Activated CD4-positive, alpha-beta T cell treated with anti-CD3 and anti-CD28 coated beads, Interleukin-2, Interleukin-6, amounts not matched to agents 100 ng/mL and 50 ng/mL, durations not matched to agents 16 hours and 8 hours (primary cell): Measurements from ENCODE around the gene AQP7.
"Not testable (repeated sequence)": the region's sequence is repeated elsewhere in the genome, so short reads cannot be mapped to it uniquely, and the experiment has no call there.

Source experiments
- DNase-seq: peaks from one replicate; pipeline ENCODE4 v3.0.0-alpha.2; 2020

Gene AQP7

DNA sequence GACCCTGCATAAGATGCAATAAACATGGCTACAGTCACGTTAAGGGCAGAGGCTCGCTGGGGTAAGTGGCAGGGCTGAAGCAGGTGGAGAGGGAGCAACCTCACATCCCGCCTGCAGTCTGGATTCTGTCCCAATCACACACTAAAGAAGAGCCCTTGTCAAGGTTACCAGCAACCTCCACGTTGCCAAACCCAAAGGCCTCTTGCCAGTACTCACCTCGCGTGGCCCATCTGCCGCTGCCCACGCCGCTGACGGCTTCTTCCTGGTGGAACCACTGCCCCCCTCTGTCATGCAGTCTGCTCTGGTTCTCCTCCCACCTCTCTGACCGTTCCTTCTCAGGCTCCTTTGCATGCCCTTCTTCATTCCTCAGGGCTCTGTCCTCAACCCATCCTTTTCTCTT, 8.8 kb downstream of the AQP7 start:
- no peak for DNase-seq

DNA sequence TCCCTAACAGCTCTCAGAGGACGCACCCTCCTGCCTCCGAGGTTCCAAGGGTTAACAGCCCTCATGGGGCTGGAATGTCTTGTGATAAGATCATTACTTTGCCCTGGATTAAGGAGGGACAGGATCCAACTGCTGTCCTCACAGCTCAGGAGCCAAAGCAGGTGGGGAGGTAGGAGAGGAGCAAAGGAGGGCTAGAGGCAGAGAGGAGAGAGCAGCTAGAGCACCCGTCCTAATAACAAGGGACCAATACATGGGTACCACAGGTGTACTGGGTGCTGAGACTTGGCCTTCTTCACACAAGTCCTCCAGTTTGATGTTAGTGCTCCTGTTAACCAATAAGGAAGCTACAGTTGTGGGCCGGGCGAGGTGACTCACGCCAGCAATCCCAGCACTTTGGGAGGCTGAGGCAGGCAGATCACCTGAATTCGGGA, 9.8 kb downstream of the AQP7 start:
- DNase-seq = not testable (repeated sequence)

DNA sequence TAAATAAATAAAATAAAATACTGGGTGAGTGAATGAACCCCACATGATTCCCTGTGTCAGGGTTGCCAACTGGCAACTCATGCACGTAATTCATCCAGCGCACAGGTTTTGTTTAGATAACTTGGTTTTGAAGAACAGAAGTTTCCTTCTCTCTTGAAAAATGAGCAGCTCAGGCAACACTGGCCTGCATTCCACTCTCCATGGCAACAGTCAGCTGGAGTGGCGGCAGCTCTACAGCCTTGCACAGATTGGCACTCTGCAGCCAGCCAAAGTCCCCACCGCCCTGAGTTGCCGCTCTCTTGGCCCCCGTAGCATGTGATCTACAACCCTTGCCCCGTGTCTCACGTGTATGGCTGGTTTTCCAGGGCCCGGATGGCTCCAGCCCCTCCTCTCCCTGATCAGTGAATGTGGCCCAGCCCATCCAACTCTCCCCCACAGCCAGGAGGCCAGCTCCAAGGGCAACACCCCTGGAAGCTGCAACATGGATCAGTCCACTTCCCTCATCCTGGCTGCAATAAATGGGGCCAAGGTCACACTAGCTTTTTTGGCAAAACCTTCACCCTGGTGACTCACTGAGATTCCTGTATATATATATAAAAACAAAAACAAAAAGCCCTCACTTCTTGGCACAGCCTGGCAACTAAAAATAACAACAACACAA, 11.1 kb downstream of the AQP7 start:
- not testable (repeated sequence) for DNase-seq

DNA sequence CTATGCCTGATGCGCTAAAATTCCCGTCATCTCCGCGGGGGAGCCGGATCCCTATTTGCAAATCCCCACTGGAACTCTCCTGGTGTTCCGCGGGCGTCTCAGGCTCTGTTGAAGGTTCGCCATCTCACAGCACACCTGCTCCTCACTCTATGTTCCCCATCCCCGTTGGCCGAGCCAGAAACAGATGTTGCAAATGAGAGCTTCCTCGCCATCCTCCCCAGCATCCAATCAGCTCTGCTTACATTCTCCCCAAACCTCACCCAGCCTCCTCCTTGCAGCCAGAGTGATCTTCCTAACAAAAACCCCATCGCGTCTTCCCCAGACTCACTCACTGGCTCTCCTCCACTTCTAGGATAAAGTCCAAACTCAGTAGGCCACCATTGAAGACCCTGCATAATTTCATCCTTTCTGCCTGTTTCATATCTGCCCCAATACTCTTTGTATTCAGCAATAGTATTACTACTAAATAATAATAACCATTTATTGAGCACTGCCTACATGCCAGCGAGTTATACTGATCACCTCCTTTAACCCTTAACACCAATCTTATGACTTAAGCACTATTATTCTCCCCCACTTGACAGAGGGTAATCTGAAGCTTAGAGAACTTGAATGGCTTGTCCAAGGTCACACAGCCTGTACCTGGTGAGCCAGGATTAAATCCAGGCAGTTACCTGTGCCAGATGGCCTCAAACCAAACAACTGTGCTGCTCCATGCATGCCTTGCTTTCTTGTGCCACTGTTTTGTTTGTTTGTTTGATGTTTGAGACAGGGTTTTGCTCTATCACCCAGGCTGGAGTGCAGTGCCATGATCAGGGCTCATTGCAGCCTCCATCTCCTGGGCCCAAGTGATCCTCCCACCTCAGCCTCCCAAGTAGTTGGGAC, 14.0 kb downstream of the AQP7 start:
- no peak for DNase-seq

DNA sequence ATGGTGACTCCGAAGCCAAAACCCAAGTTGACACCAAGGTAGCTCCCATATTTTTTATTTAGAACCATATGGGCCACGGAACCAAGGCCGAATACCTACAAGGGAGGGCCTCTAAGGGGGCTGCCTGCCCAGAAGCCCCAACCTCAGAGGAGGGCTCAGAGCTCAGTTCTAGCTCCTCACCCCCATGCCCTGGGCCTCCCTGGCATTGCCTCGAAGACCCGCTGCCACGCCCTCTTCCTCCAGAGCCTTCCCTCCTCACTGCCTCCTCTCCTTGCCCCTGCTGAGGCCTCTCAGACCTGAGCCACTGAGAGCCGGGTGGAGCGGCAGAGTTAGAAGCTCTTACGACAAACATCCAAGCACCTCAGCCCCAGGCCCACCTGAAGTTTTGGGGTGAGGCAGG, 15.4 kb downstream of the AQP7 start:
- DNase-seq = not testable (repeated sequence)

DNA sequence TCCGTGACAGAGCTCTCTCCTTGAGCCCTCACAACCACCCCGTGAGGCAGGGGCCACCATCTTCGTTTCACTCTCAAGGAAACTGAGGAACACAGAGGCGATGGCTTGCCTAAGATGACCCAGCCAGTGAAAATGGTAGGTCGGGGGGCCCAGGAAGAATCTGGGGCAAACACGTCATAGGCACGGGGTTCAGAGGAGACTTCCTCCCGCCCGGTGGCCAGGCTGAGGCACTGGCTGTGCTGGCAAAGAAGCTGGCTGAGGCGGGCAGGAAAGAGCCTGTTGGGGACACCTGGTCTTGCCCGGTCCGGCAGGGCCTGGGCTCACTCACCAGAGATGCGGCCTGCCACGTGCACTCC, 15.7 kb downstream of the AQP7 start:
- DNase-seq = not testable (repeated sequence)

DNA sequence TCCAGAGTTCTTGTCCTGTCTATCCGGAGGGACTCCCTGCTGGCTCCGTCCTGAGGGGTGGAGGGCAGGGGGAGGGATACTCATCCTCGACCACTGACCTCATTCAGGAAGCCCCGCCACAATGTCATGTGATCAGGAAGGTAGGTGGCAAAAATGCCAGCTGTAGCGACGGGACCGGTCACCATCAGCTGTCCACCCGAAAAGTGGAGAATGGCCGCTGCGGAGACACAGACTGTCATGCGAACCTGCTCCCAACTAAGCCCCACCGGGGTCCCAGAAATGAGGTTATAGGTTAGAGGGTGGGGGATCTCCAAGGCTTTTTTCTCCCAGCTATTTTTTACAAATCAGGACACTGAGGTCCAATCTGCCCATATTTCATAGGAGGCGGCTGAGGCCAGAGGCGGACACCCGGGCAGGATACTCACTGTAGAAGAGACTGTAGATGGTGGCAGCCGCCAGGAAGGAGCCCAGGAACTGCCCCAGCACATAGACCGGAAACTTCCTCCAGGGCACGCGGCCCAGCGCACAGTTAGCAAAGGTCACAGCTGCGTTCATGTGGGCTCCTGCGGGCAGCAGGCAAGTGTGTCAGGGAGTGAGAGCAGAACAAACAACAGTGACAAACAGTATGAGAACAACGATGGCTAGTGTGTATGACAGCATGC, 16.3 kb downstream of the AQP7 start:
- not testable (repeated sequence) for DNase-seq

DNA sequence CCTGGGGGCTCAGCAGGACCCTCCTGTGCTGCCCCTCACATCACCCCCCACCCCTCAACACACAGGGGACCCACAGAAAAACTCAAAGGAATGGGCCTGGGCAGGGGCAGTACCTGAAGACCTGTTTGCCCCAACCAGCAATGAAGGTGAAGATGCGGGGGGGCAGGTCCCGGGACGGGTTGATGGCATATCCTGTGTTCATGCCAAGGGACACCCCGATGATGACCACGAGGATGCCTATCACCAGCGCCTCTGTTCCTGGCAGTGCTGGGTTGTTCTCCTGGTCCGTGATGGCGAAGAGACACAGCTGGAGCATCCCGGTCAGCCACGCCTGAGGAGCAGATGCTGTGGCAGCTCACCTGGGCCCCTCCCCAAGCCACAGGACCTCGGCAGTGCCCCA, 16.8 kb downstream of the AQP7 start:
- DNase-seq = not testable (repeated sequence)

DNA sequence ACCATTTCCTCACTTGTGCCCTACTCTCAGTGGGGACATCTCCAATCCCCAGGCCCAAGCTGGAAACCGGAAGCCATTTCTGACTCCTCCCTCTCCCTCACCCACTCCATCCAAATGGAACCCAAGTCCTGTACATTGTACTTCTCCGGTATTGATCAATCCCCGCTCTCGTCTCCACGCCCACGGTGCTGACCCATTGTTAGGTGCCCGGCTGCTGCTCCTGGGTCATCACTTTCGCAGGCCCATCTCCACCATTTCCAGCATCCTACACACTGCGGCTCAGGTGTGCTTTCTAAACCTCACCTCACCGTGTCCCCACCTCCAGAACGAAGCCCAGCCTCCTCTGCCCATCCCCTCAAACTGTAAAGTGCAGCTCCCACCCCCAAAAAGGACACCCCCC, 19.0 kb downstream of the AQP7 start:
- DNase-seq = not testable (repeated sequence)

DNA sequence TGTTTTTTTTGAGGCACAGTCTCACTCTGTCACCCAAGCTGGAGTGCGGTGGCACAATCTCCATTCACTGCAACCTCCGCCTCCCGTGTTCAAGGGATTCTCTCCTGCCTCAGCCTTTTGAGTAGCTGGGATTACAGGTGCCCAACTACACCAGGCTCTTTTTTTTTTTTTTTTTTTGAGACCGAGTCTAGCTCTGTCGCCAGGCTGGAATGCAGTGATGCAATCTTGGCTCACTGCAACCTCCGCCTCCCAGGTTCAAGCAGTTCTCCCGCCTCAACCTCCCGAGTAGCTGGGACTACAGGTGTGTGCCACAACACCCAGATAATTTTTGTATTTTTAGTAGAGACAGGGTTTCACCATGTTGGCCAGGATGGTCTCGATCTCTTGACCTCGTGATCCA, 20.0 kb downstream of the AQP7 start:
- not testable (repeated sequence) for DNase-seq

DNA sequence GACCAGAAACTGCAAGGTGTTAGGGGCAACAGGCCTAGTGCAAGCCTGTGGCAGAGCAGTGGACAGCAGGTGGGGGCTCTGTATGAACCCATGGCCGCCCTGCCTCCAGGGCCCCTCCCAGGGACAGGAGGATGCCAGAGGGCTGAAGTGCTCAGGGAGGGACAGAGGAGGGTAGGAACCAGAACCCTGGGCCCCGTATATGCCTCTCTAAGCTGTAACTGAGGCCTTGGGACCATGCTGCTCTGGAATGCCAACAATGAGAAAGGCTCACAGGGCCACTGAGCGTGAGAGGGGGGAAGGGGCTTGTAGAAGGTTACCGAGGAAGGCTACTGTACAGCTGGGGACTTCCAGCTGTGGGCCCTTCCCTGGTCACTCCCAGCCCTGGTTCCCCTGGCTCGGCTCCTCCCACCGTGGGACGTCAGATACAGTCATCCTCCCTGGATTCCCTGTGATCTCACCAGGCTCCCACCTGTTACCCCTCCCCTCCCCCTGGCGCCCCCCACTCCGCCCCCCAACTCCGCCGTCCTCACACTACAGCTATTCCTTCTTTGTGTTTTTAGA, 21.1 kb downstream of the AQP7 start:
- DNase-seq = no peak

DNA sequence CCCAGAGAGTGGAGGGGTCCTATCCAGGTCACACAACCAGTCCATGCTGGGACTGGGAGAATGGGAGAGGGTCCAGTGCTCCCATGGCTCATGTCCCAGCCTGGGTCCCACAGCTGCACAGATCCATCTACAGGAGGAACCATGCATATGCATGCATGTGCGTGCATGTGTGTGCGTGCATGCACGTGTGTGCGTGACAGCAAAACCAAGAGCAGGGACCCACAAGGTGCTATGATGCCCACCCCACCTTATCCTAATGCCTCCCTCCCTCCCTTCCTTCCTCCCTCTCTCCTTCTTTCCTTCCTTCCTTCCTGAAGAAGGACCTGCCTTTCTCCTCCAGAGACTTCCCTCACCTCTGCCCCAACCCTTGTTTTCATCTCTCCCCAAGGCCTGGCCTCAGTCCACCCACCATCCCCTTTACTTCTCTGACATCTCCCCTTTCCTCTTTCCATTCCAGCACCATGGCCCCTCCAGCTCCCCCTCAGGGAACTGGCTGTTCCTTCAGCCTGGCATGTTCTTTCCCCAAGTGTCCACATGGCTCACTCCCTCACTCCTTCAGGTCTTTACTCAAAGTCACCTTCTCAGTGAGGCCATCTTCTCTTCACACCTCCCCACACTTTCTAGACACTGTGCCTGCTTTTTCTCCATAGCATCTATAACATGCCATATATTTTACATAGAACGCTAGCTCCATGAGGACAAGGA, 21.8 kb downstream of the AQP7 start:
- DNase-seq = no peak

DNA sequence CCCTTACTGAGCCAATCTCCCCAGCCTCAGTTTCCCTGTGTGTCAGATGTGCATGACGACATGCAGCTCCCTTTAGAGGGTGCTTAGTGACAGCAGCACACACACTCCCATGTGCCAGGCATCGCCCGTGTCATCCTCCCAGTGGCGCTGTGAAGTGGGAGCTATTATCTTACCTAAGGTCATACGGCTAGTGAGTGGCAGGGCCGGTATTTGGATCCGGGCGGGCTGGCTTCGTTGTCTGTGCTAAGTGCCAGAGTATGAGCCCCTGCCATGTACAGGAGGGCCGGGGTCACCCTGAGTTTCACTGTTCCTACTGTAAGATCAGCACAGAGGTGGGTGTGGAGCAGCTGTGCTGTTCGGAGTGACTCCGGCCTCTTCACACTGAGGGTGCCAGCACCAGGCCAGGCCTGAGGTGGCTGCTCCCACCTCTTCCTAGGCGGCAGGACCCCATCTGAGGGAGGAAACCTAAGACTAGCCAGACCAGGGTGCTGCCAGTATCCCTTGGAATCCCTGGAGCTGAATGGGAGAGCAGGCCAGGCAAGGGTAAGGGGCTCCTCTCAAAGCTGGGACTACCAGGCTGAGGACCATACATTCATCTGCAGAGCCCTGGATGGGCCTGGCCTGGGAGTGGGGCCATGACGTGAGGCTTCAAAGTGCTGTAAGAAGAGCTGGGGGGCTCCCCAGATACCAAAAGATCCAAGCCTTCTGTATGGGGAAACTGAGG, 22.5 kb downstream of the AQP7 start:
- DNase-seq = no peak

DNA sequence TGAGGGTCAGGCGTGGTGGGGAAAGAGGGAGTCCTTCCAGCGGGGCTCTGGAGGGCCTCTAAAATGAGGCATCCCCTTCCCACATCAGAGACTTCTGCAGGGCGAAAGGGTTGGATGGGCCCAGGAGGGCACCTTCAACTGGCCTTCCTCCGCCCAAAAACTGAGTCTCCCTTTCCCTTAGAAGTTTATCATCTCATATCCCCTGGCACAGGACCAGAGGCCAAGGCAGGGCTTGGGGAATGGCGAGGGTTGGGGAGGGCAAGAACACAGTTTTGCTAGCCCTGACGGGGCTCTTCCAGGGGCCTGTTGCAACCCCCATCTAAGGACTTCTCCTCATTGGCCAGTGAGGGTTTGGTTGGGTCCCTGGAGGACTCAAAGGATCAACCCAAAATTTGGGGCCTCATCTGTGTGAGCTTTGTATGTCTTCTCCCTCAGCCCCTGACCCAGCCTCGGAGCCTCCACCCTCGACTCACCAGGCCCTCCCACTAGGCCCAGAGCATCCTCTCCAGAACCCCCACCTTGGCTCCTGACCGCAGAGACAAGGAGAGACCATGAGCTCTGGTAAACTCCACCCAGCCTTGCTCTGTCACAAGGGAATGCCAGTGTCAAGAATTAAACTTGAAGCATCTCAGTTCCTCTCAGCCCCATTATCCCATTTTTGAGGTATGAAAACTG, 24.1 kb downstream of the AQP7 start:
- no peak for DNase-seq

DNA sequence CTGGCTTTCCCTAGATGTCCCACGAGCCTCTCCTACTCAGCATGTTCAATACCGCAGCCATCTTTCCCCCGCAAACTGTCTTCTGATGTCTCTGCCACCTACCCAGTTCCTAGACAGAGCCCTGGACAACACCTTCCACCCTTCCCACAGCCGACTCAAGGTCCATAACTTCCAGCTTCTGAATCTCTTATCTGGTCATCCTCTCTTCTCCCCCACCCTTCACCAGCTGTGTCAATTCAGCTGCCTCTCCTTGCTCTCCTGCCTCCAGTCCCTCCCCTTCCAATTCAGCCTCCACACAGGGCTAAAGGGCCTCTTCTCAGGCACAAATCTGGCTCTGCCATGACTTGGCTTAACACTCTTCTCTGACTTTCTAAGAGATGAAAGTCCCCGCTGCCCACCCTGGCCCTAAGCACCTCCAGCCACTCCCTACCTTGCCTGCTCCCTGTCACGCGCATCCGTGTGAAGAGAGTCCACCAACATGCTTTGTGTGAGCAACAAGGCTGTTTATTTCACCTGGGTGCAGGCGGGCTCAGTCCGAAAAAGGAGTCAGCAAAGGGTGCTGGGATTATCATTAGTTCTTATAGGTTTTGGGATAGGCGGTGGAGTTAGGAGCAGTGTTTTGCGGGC, 25.2 kb downstream of the AQP7 start:
- DNase-seq = no peak

DNA sequence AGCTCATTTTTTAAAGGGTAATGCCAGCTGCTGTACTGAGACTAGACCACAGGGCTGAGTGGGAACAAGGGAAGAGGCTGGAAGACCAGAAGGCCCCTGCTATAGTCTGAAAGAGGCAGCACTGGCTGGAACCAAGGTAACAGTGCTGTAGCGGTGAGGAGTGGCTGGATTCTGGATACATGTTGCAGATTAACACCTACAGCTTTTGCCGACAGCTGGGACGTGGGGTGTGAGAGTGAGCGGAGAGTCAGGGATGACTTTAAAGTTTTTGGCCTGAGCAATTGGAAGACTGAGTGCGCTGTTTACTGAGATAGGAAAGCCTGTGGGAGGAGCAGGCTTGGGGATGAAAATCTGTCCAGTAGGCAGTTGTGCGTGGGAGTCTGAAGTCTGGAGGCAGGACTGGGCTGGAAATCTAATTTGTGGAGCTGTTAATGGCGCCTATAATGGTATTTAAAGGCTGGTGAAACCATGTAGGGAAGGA, 26.5 kb downstream of the AQP7 start:
- DNase-seq = no peak

DNA sequence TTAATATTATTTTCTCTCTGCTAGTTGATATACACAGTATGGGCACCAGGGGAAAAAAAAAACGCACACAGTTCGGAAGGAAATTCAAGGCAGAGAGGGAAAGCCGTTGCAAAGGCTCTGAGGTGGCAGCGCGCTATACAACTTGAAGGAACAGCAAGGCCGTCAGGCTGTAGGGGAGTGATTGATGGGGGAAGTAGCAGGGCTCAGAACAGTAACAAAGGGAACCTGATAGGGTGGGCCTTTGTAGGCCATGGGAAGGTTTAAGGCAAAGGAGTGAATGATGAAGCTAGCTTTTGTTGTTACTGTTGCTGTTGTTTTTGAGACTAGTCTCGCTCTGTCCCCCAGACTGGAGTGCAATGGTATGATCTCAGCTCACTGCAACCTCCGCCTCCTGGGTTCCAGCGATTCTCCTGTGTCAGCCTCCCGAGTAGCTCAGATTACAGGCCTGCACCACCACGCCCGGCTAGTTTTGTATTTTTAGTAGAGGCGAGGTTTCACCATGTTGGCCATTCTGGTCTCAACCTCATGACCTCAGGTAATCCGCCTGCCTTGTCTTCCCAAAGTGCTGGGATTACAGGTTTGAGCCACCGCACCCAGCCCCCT, 27.0 kb downstream of the AQP7 start:
- DNase-seq = no peak

DNA sequence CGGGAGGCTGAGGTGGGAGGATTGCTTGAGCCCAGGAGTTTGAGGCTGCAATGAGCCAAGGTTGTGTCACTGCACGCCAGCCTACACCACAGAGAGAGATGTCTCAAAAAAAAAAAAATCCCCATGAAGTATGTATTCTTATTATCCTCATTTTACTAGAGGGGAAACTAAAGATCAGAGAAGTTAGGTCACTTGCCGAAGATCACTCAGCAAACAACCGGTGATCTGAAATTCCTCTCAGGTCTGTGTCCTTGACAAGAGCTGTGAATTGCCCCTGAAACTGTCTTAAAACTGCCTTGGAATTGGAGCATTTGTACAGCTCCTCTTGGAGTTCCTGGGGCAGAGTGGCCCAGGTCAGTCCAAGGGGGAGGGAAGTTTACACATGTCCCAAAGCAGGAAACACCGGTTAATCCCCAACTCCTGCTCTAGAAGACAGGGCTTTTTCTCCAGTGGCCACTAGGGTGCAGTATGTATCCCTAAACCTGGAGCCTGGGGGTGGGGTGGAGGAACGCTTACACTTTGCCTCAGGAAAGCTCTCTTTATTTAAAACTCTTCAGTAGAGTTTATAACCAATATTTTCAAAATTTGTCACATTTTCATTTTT, 27.6 kb downstream of the AQP7 start:
- peak; percentile 80 for DNase-seq

DNA sequence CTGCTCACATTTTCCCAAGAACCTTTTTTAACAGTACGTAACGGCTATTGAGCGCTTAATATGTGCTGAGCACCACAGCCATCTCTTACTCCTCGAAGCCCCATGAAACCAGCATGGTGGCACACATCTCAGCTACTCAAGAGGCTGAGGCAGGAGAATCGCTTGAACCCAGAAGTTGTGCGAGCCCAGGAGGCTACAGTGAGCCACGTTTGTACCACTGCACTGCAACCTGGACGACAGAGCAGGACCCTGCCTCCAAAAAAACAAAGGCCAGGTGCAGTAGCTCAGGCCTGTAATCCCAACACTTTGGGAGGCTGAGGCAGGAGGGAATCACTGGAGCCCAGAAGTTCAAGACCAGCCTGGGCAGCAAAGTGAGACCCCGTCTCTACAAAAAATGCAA, 28.2 kb downstream of the AQP7 start:
- DNase-seq = no peak

DNA sequence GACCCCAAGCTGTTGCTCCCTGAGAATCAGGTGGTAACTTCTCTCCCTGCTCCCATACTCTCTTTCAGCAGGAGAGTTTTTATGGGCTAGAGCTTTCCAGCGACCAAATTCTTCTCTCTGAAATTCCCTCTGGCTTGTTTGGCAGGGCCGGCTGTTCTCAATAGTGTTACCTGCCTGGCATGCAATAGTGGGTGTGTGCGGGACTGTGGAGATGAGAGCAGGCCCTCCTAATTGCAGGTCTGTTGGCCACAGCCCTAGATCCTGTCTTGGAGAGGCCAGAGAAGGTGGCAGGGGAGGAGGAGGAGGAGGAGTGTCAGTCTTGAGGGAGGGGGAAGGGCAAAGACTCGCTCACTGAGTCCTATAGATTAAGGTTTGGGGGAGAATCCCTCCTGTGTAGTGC, 29.5 kb downstream of the AQP7 start:
- DNase-seq = no peak
